OCI-LY3 (cell line): Measurements from ENCODE around the gene LNX1.

Experiments used
- EZH2phosphoT487 ChIP-seq: fragments of 200-600 bp; shearing (Covaris generic); IDR thresholded peaks from 2 replicates; pipeline ENCODE4 v1.6.1; 2018; ENCODE audit warnings: antibody characterized with exemption, mixed run types, low read depth
- TF ChIP-seq, protein P1 (sequence below): fragments of 200-600, 300-600 bp; sonication (generic); IDR thresholded peaks from 2 replicates; pipeline ENCODE4 v1.5.1; 2014; ENCODE audit warnings: antibody characterized with exemption, low read length, low read depth

DNA sequence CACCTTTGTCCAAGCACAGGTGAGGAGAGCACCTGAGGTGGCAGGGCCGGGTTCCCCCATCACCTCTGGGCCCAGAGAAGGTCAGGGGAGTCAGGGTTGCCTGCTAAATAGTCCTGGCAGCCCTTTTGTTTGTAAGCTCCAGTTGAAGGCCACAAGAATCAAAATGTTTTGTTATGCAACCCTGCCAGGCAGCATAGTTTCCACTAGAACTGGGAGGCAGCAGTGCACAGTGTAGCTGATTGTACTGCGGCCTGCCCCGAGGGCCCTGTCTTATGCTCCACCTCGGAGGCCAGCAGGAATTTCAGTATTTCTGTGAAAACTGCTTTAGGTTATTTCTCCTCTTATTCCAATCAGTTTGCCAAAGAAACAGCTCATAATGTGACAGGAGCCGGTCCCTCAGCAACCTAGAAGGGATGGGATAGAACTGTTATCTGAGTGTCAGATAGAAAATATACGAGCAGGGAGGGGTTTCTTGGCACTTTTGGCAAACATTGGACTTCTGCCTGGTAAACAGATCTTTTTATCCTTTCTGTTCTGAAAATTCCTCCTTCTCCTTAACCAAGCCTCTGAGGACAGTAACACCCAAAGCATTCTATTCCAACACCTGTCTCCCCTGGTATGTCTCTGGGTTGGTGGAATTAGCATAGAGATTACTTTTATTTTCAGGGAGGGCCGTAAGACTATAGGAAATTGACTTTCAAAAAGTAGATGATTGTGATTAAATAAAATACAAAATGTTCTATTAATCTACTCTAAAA, 93.6 kb downstream of the LNX1 start:
- TF ChIP-seq, protein P1, sequence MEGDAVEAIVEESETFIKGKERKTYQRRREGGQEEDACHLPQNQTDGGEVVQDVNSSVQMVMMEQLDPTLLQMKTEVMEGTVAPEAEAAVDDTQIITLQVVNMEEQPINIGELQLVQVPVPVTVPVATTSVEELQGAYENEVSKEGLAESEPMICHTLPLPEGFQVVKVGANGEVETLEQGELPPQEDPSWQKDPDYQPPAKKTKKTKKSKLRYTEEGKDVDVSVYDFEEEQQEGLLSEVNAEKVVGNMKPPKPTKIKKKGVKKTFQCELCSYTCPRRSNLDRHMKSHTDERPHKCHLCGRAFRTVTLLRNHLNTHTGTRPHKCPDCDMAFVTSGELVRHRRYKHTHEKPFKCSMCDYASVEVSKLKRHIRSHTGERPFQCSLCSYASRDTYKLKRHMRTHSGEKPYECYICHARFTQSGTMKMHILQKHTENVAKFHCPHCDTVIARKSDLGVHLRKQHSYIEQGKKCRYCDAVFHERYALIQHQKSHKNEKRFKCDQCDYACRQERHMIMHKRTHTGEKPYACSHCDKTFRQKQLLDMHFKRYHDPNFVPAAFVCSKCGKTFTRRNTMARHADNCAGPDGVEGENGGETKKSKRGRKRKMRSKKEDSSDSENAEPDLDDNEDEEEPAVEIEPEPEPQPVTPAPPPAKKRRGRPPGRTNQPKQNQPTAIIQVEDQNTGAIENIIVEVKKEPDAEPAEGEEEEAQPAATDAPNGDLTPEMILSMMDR = no peak
- TF ChIP-seq EZH2phosphoT487 = no peak
